Fibroblast of pulmonary artery (primary cell): ENCODE results near the gene SCYL1.

Experiments used
- DNase-seq: peaks from one replicate; pipeline ENCODE4 v3.0.0-alpha.2; 2010; ENCODE audit warnings: low read depth
- H3K4me3 ChIP-seq: replicated peaks from 2 replicates; pipeline ENCODE4 v1.5.1; 2011; ENCODE audit warnings: low read depth, mild to moderate bottlenecking, control low read depth, low read length, moderate library complexity
- TF ChIP-seq, protein P1 (sequence below): IDR thresholded peaks from 2 replicates; pipeline ENCODE4 v1.5.1; 2011; ENCODE audit warnings: mild to moderate bottlenecking, control low read depth, low read length, inconsistent platforms; ENCODE audit errors: missing control alignments

SCYL1 gene

GRCh38 chr11:65496304-65497140, 28.4 kb upstream of the SCYL1 start:
- TF ChIP-seq, protein P1, sequence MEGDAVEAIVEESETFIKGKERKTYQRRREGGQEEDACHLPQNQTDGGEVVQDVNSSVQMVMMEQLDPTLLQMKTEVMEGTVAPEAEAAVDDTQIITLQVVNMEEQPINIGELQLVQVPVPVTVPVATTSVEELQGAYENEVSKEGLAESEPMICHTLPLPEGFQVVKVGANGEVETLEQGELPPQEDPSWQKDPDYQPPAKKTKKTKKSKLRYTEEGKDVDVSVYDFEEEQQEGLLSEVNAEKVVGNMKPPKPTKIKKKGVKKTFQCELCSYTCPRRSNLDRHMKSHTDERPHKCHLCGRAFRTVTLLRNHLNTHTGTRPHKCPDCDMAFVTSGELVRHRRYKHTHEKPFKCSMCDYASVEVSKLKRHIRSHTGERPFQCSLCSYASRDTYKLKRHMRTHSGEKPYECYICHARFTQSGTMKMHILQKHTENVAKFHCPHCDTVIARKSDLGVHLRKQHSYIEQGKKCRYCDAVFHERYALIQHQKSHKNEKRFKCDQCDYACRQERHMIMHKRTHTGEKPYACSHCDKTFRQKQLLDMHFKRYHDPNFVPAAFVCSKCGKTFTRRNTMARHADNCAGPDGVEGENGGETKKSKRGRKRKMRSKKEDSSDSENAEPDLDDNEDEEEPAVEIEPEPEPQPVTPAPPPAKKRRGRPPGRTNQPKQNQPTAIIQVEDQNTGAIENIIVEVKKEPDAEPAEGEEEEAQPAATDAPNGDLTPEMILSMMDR: no peak
- peak; percentile 57 for DNase-seq
- H3K4me3 ChIP-seq: peak overlapping the region; percentile 38

DNA sequence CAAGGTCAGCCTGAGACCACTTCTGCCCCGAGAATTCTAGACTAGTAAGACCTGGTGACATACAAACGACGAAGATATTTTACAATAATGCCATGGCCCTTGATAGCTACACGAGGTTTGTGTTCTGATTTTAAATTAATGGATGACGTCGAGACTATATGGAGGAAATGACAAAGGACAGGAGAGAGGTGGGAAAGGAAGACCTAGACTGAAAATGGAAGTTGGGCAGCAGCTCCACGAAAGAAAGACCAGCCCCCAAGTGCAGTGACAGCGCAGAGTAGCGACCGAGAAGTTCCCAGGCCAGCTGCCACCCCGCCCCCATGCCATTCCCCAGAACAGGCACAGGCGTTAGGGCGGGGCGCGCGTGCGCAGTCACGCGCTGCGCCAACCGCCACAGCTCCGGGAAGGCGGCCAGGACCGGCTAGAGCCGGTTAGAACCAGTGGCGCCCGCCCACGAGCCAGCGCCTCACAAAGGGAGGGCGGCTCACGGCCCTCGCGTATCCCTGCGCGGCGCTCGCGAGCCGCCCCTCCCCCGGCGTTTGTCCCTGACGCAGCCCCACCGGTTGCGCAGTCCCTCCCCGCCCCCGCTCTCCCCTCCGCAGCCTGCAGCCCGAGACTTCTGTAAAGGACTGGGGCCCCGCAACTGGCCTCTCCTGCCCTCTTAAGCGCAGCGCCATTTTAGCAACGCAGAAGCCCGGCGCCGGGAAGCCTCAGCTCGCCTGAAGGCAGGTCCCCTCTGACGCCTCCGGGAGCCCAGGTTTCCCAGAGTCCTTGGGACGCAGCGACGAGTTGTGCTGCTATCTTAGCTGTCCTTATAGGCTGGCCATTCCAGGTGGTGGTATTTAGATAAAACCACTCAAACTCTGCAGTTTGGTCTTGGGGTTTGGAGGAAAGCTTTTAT, 27.5 kb upstream of the SCYL1 start:
- peak overlapping the region; percentile 89 for H3K4me3 ChIP-seq
- DNase-seq: peak; percentile 99
- TF ChIP-seq, protein P1: peak; percentile 4

DNA sequence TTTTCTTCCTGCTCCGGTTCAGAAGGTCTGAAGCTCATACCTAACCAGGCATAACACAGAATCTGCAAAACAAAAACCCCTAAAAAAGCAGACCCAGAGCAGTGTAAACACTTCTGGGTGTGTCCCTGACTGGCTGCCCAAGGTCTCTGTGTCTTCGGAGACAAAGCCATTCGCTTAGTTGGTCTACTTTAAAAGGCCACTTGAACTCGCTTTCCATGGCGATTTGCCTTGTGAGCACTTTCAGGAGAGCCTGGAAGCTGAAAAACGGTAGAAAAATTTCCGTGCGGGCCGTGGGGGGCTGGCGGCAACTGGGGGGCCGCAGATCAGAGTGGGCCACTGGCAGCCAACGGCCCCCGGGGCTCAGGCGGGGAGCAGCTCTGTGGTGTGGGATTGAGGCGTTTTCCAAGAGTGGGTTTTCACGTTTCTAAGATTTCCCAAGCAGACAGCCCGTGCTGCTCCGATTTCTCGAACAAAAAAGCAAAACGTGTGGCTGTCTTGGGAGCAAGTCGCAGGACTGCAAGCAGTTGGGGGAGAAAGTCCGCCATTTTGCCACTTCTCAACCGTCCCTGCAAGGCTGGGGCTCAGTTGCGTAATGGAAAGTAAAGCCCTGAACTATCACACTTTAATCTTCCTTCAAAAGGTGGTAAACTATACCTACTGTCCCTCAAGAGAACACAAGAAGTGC, 26.7 kb upstream of the SCYL1 start:
- DNase-seq: peak; percentile 79
- H3K4me3 ChIP-seq: peak overlapping the region; percentile 89
- TF ChIP-seq, protein P1: no peak

GRCh38 chr11:65498727-65498976, 26.2 kb upstream of the SCYL1 start:
- no peak for DNase-seq
- TF ChIP-seq, protein P1: no peak
- H3K4me3 ChIP-seq: peak overlapping the region; percentile 89

- peak within 1 kb of the TSS; percentile 89 for H3K4me3 ChIP-seq
- peak; percentile 97 for DNase-seq
- TF ChIP-seq, protein P1: no peak
Measured at GRCh38 chr11:65498977-65499712, 25.7 kb upstream of the SCYL1 start, which contains the start of gene MALAT1. Gene MALAT1, plus strand, starts transcription at chr11:65499045.

- DNase-seq: no peak
- peak overlapping the region; percentile 89 for H3K4me3 ChIP-seq
- TF ChIP-seq, protein P1: no peak
Measured at GRCh38 chr11:65499713-65500386, 25.0 kb upstream of the SCYL1 start.
